Stimulated activated CD4-positive, alpha-beta T cell treated with anti-CD3 and anti-CD28 coated beads, Interleukin-4, amount 100 ng/mL, for 24 hours (primary cell): ENCODE results near the gene MALRD1.

Source experiments
- DNase-seq: peaks from one replicate; pipeline ENCODE4 v3.0.0-alpha.2; 2020

MALRD1 gene

GRCh38 chr10:19658622-19659233 is 610.1 kb downstream of the MALRD1 start:
- no peak for DNase-seq

DNA sequence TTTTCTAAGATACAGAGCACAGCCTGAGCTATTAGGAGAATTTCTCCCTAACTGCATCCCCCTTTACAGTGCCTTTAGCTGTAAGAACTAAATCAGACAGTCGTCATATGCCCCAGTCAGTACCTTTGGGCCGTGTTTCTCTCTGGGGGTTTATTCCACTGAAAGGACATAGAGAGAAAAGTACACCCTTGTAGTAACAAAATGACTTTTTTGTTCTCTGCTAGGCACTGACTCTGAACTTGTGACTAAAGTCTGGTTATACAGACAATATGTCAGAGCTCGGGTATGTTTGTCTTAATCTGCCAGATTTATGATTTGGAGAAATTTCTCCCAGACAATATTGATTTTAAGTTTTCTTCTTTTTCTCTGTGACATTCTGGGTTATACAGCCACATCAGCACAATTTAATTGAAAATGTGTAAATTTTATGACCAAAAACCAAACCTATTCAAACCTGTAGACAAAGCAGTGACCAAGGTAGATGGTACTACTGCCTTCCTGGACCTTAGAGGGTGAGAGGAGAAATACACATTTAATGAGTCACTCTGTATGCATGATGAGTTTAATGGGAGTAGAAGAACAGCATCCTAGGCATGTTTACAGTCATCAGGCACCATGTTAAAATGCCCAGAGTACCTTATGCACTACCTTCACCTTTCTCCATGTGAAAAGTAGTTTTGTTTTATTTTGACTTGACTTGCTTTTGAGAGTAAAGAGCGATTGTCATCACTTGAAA is 611.5 kb downstream of the MALRD1 start:
- no peak for DNase-seq

- no peak for DNase-seq
Observed at GRCh38 chr10:19663344-19663743, 614.7 kb downstream of the MALRD1 start.

- no peak for DNase-seq
Observed at GRCh38 chr10:19668116-19668515, 619.5 kb downstream of the MALRD1 start.

DNA sequence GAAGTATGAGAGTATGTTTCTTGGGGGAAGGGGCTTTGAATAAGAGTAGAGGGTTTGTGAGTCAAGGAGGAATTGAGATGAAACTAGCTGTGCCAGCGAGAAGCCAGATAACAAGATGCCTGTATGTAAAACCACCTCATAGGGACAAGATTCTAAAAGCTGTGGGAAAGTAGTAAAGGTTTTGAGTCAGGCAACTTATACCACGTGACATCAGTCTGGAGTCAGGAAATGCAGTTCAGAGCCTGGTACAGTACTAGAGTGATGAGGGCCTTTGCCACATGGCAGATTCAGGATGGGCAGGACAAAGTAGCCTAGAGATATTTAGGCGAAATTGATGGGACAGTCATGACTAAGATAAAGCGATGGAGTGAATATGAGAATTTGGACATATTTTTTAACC is 627.5 kb downstream of the MALRD1 start:
- no peak for DNase-seq

DNA sequence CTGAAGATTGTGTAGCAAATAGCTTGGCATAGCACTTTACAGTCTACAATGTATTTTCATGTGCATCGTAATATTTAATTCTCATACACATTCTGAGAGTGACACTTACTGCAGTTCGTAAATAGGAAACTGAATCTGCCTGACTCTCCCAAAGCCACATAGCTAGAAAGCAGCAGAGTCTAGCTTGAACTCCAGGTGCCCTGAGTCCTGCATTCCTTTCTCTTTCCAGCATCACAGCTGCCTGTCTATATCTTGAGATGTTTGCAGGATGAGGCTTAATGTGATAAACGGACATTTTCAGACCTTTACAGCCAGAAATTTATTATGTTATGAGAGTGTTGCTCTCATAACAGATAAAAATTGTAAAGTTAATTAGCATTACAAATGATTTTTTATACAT is 634.8 kb downstream of the MALRD1 start:
- no peak for DNase-seq

DNA sequence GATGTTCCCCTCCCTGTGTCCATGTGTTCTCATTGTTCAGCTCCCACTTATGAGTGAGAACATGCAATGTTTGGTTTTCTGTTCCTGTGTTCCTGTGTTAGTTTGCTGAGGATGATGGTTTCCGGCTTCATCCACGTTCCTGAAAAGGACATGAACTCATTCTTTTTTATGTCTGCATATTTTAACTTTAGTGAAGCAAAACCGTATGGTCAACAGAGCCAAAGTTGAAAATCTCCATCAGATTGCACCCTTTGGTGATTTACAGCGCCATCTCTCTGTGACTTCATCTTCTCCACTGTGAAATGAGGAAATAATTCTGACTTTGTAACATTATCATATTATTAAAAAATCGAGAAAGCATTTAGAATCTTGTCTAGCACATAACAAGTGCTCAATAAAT is 635.4 kb downstream of the MALRD1 start:
- no peak for DNase-seq

- no peak for DNase-seq
Observed at GRCh38 chr10:19688344-19688743, 639.7 kb downstream of the MALRD1 start.

DNA sequence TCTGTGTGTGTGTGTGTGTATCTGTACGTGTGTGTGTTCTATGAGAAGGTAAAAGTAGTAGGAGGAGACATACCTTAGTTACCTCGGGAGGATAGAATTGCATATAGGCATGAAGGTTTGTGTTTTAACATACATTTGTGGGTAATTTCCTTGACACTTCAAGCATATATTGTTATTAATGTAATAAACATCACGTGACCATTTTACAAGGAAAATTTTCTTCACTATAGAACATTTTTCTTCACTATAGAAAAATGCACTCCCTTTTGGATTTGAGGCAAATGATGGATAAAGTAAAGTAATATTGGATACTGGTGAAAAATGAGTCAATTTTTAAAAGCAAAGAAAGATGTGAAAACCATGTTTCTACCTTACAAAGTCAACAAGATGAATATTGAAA is 640.6 kb downstream of the MALRD1 start:
- DNase-seq, result no peak

- DNase-seq, result no peak
Observed at GRCh38 chr10:19699299-19699698, 650.7 kb downstream of the MALRD1 start.

GRCh38 chr10:19701427-19702052 is 652.9 kb downstream of the MALRD1 start:
- DNase-seq, result no peak

- DNase-seq, result no peak
Observed at GRCh38 chr10:19702215-19702614, 653.6 kb downstream of the MALRD1 start.

GRCh38 chr10:19704544-19704943 is 655.9 kb downstream of the MALRD1 start:
- DNase-seq, result no peak

- DNase-seq, result no peak
Observed at GRCh38 chr10:19705250-19705649, 656.6 kb downstream of the MALRD1 start.

DNA sequence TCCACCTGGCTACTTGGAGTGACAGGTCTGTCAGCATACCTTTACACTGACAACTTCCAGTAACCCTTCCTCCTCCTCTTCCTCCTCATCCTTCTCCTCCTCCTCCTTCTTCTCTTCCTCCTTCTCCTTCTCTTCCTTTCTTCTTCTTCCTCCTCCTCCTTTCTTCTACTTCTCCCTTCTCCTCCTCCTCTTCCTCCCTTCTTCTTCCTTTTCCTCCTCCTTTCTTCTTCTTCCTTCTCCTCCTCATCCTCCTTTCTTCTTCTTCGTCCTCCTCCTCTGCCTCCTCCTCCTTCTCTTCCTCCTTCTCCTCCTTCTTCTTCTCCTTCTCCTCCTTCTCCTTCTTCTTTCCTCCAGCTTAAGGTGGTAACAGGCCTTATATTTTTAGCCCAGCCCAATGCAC is 658.3 kb downstream of the MALRD1 start:
- no peak for DNase-seq

GRCh38 chr10:19707376-19707775 is 658.8 kb downstream of the MALRD1 start:
- DNase-seq, result no peak

GRCh38 chr10:19708031-19708430 is 659.4 kb downstream of the MALRD1 start:
- DNase-seq, result no peak

DNA sequence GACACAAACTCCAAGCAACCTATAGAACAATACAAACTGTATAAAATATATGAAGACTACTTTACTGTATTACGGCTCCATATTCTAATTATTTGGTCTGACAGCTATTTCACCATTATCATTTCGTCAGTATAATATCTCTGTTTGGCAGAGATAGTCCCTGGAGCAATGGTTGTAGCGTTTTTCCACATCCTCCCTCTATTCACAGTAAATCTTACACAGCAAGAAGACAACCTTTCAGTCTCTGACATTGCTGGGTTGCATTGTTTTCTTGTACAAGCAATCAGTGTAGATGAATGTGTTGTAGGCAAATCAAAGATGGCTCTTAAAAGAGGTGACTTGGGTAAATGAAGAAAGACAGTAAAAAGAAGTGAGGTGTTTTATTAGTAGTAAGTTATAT is 662.0 kb downstream of the MALRD1 start:
- DNase-seq, result no peak

GRCh38 chr10:19713159-19713558 is 664.6 kb downstream of the MALRD1 start:
- no peak for DNase-seq

- no peak for DNase-seq
Observed at GRCh38 chr10:19713800-19714525, 665.4 kb downstream of the MALRD1 start.

DNA sequence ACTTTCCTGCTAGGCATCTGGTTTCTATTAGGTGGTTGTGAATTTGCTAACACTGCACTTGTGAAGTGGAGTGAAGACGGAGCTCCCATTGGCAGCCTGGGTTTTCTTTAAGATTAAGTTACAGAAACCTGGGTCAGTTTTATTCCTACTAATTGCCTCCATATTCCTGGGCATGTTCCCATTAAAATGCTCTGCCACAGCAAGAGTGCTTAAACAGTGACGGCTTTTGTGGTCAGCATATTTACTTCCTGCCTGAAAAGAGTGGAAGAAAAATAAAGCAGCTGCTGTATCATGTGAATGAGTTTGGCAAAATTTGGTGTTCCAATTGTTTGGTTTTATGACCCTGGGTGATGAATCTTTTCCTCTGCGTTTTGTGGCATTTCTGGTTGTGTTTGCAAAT is 670.7 kb downstream of the MALRD1 start:
- DNase-seq, result no peak

DNA sequence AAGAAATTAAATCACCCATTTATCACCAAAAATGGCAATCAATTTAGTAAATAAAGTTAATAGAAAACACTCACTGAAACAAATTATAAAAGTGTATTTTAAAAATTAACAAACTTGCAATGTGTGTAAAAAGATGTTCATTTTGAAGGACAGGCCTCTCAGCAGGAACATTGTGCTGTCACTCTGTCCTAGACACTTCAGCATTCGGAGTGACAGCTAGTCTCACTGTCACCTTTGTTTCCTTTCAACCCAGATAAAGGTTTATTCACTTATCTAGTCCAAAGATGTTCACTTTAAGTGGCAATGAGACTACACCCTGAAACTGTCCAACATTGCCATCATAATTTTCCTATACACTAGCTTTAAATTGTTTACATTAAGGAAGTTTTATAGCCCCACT is 675.7 kb downstream of the MALRD1 start:
- no peak for DNase-seq

- DNase-seq, result no peak
Observed at GRCh38 chr10:19728376-19728775, 679.8 kb downstream of the MALRD1 start.

- no peak for DNase-seq
Observed at GRCh38 chr10:19728964-19729363, 680.4 kb downstream of the MALRD1 start.
